DOHH2 (cell line): ENCODE measurements around the gene FRY.

Experiments
- EZH2phosphoT487 ChIP-seq: fragments of 200-600 bp; sonication (generic); IDR thresholded peaks from 2 replicates; pipeline ENCODE4 v1.6.1; 2017; ENCODE audit warnings: borderline replicate concordance, mild to moderate bottlenecking, antibody characterized with exemption, low read length, moderate library complexity, mixed read lengths
- TF ChIP-seq, protein P1 (sequence below): fragments of 200-600 bp; sonication (generic); IDR thresholded peaks from one replicate; pipeline ENCODE4 v1.5.1; 2014; ENCODE audit warnings: antibody characterized with exemption, mild to moderate bottlenecking, low read depth, low read length; ENCODE audit not compliant: poor library complexity, severe bottlenecking

DNA sequence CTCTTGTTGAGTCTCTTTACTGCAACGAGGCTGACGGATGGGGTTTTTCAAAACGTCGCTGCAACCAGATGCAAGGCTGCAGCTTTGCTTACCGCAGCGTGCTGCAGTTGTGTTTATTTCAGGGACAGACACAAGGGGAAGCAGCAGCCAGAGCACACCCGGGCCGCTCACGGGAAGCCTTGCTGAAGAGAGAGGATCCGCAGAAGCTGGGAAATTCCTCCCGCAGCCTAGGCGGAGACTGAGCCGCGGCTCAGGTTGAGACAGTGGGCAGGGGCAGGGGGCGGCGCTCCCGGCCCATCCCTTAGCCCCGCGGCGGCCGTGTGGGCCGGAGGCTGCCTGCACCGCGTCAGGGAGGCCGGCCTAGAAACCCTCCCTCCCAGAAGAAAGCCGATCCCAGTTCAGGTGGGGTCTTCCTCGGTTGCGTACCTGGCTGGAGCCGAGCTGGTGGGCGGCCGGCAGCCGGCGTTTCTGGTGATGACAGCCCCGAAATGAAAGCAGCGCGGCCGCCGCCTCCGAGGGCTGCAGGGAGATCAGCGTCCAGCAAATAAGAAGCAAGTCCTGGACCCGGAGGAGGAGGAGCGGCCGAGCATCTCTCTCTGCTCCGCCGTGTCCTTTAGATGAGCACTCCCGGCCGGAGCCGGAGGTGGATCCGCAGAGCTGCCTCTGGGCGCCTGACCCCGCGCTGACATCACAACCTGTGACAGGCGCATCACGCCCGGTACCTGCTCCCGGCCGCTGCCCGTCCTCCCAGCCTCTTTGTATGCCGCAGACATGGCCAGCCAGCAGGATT is at the start of gene FRY:
- TF ChIP-seq, protein P1, sequence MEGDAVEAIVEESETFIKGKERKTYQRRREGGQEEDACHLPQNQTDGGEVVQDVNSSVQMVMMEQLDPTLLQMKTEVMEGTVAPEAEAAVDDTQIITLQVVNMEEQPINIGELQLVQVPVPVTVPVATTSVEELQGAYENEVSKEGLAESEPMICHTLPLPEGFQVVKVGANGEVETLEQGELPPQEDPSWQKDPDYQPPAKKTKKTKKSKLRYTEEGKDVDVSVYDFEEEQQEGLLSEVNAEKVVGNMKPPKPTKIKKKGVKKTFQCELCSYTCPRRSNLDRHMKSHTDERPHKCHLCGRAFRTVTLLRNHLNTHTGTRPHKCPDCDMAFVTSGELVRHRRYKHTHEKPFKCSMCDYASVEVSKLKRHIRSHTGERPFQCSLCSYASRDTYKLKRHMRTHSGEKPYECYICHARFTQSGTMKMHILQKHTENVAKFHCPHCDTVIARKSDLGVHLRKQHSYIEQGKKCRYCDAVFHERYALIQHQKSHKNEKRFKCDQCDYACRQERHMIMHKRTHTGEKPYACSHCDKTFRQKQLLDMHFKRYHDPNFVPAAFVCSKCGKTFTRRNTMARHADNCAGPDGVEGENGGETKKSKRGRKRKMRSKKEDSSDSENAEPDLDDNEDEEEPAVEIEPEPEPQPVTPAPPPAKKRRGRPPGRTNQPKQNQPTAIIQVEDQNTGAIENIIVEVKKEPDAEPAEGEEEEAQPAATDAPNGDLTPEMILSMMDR = peak; percentile 36
- TF ChIP-seq EZH2phosphoT487 = no peak
